ENCODE data around the gene UNC79. TPM values are rescaled to one million over a fixed set of nuclear protein-coding genes. Genes with fewer than 3 reads are reported as not detected.
A peak's percentile ranks its signal among the peaks of the same experiment; 100 is the strongest.

Gene UNC79
- total RNA-seq, 1 donor from 2014 or later, result 0.29 TPM

- no peak for TF ChIP-seq CTCF (conservative IDR thresholded peaks at IDR 0.05; ENCODE audit: low read depth, low read length)
- no peak for DNase-seq (ENCODE audit: low read depth)
- no peak overlapping the region for H3K4me3 ChIP-seq (ENCODE audit: low read depth, low read length)
Measured at GRCh38 chr14:93665169-93665568, 234.4 kb downstream of the UNC79 start.

- H3K4me3 ChIP-seq (ENCODE audit: low read depth, low read length), result no peak overlapping the region
- no peak for TF ChIP-seq CTCF (conservative IDR thresholded peaks at IDR 0.05; ENCODE audit: low read depth, low read length)
- no peak for DNase-seq (ENCODE audit: low read depth)
Measured at GRCh38 chr14:93669632-93670031, 238.9 kb downstream of the UNC79 start.

GRCh38 chr14:93674343-93674742, 243.6 kb downstream of the UNC79 start:
- H3K4me3 ChIP-seq (ENCODE audit: low read depth, low read length), result no peak overlapping the region
- no peak for TF ChIP-seq CTCF (conservative IDR thresholded peaks at IDR 0.05; ENCODE audit: low read depth, low read length)
- DNase-seq (ENCODE audit: low read depth), result no peak

GRCh38 chr14:93675651-93676050, 244.9 kb downstream of the UNC79 start:
- no peak for TF ChIP-seq CTCF (conservative IDR thresholded peaks at IDR 0.05; ENCODE audit: low read depth, low read length)
- no peak for DNase-seq (ENCODE audit: low read depth)
- no peak overlapping the region for H3K4me3 ChIP-seq (ENCODE audit: low read depth, low read length)

GRCh38 chr14:93676416-93676958, 245.7 kb downstream of the UNC79 start:
- peak; percentile 13 for DNase-seq (ENCODE audit: low read depth)
- TF ChIP-seq CTCF (conservative IDR thresholded peaks at IDR 0.05; ENCODE audit: low read depth, low read length), result no peak
- H3K4me3 ChIP-seq (ENCODE audit: low read depth, low read length), result no peak overlapping the region

- DNase-seq (ENCODE audit: low read depth), result no peak
- no peak for TF ChIP-seq CTCF (conservative IDR thresholded peaks at IDR 0.05; ENCODE audit: low read depth, low read length)
- H3K4me3 ChIP-seq (ENCODE audit: low read depth, low read length), result no peak overlapping the region
Measured at GRCh38 chr14:93682459-93682858, 251.7 kb downstream of the UNC79 start.

- TF ChIP-seq CTCF (conservative IDR thresholded peaks at IDR 0.05; ENCODE audit: low read depth, low read length), result no peak
- H3K4me3 ChIP-seq (ENCODE audit: low read depth, low read length), result no peak overlapping the region
- no peak for DNase-seq (ENCODE audit: low read depth)
Measured at GRCh38 chr14:93683226-93683625, 252.5 kb downstream of the UNC79 start.
